HEK293 (cell line): ENCODE results near the gene KBTBD12.
A peak's percentile ranks its signal among the peaks of the same experiment; 100 is the strongest.

Experiments used
- CTCF ChIA-PET: fragments of 350-600 bp; formaldehyde crosslinking; extraction: SDS; loops from one replicate; lab custom pipeline; 2021; ENCODE audit warnings: antibody characterized with exemption; lab: Yijun Ruan, JAX
- POLR2A ChIA-PET: fragments of 300-600 bp; formaldehyde crosslinking; extraction: SDS; loops from one replicate; lab custom pipeline; 2020; ENCODE audit warnings: antibody characterized with exemption, inconsistent platforms; lab: Yijun Ruan, JAX
- H3K27ac ChIP-seq: fragments of 200-500 bp; sonication (Bioruptor generic); 2 replicates; pipeline ENCODE4 v1.5.1; 2014; ENCODE audit warnings: low read depth, low read length, control low read depth, inconsistent platforms; ENCODE audit errors: extremely low read depth
- H3K36me3 ChIP-seq, 2 experiments: fragments of 200-500 bp in 1 of 2; sonication (Bioruptor generic) in 1 of 2; 1 replicate in 1 of 2; 2 replicates in 1 of 2; pipeline ENCODE4 v1.5.1; 2014 to 2017; ENCODE audit warnings: inconsistent platforms in 2 of 2, low read length in 2 of 2; ENCODE audit not compliant: control insufficient read depth in 2 of 2, insufficient read depth in 1 of 2
- H3K4me1 ChIP-seq: fragments of 200-500 bp; sonication (Bioruptor generic); 2 replicates; pipeline ENCODE4 v1.5.1; 2014; ENCODE audit warnings: mild to moderate bottlenecking, low read length, inconsistent platforms; ENCODE audit not compliant: control insufficient read depth, insufficient read depth
- H3K4me3 ChIP-seq: 2 replicates; pipeline ENCODE4 v1.5.1; 2011; ENCODE audit warnings: low read depth, mild to moderate bottlenecking, control low read depth, low read length, moderate library complexity
- H3K9me3 ChIP-seq: fragments of 200-500 bp; sonication (Bioruptor generic); 2 replicates; pipeline ENCODE4 v1.5.1; 2014; ENCODE audit warnings: low read depth, low read length, inconsistent platforms; ENCODE audit not compliant: control insufficient read depth, insufficient read depth
- EGR2 ChIP-seq: fragments of 450-650 bp; formaldehyde crosslinking; IDR thresholded peaks from 2 replicates; pipeline ENCODE4 v1.5.1; 2016; ENCODE audit warnings: low read depth, missing biosample characterization, missing genetic modification characterization
- GLIS1 ChIP-seq: fragments of 450-650 bp; formaldehyde crosslinking; IDR thresholded peaks from 2 replicates; pipeline ENCODE4 v1.5.1; 2016; ENCODE audit warnings: missing biosample characterization, missing genetic modification characterization
- SP2 ChIP-seq: fragments of 450-650 bp; formaldehyde crosslinking; IDR thresholded peaks from 2 replicates; pipeline ENCODE4 v1.5.1; 2016; ENCODE audit warnings: missing biosample characterization, missing genetic modification characterization
- WT1 ChIP-seq: fragments of 450-650 bp; formaldehyde crosslinking; IDR thresholded peaks from 2 replicates; pipeline ENCODE4 v1.5.1; 2016; ENCODE audit warnings: missing biosample characterization, missing genetic modification characterization
- ZFHX2 ChIP-seq: fragments of 450-650 bp; formaldehyde crosslinking; conservative IDR thresholded peaks from 2 replicates; pipeline ENCODE4 v1.5.1; 2016; ENCODE audit warnings: missing biosample characterization, missing genetic modification characterization
- ZIC2 ChIP-seq: fragments of 450-650 bp; formaldehyde crosslinking; IDR thresholded peaks from 2 replicates; pipeline ENCODE4 v1.5.1; 2016; ENCODE audit warnings: missing biosample characterization, missing genetic modification characterization
- ZNF138 ChIP-seq: fragments of 450-650 bp; formaldehyde crosslinking; IDR thresholded peaks from 2 replicates; pipeline ENCODE4 v1.5.1; 2016; ENCODE audit warnings: missing biosample characterization, missing genetic modification characterization, borderline replicate concordance
- ZNF23 ChIP-seq: fragments of 450-650 bp; formaldehyde crosslinking; IDR thresholded peaks from 2 replicates; pipeline ENCODE4 v1.5.1; 2016; ENCODE audit warnings: missing biosample characterization, missing genetic modification characterization, borderline replicate concordance
- ZNF239 ChIP-seq: fragments of 450-650 bp; formaldehyde crosslinking; IDR thresholded peaks from 2 replicates; pipeline ENCODE4 v1.5.1; 2016; ENCODE audit warnings: missing biosample characterization, missing genetic modification characterization
- ZNF404 ChIP-seq: fragments of 450-650 bp; formaldehyde crosslinking; IDR thresholded peaks from 2 replicates; pipeline ENCODE4 v1.5.1; 2017; ENCODE audit warnings: missing biosample characterization, missing genetic modification characterization
- ZNF423 ChIP-seq: fragments of 450-650 bp; formaldehyde crosslinking; IDR thresholded peaks from 2 replicates; pipeline ENCODE4 v1.5.1; 2016; ENCODE audit warnings: missing biosample characterization, missing genetic modification characterization
- ZNF610 ChIP-seq: fragments of 450-650 bp; formaldehyde crosslinking; IDR thresholded peaks from 2 replicates; pipeline ENCODE4 v1.5.1; 2016; ENCODE audit warnings: missing biosample characterization, missing genetic modification characterization, borderline replicate concordance
- ZSCAN30 ChIP-seq: fragments of 450-650 bp; IDR thresholded peaks from 2 replicates; pipeline ENCODE4 v1.5.1; 2018; ENCODE audit warnings: missing biosample characterization, mild to moderate bottlenecking, missing genetic modification characterization, moderate library complexity
- TF ChIP-seq, protein P1 (sequence below): fragments of 450-650 bp; formaldehyde crosslinking; IDR thresholded peaks from 2 replicates; pipeline ENCODE4 v1.5.1; 2016; ENCODE audit warnings: missing biosample characterization, missing genetic modification characterization
- TF ChIP-seq, protein P2 (sequence below): fragments of 450-650 bp; formaldehyde crosslinking; IDR thresholded peaks from 2 replicates; pipeline ENCODE4 v1.5.1; 2017; ENCODE audit warnings: missing biosample characterization, missing genetic modification characterization
- TF ChIP-seq, protein P3 (sequence below): fragments of 450-650 bp; formaldehyde crosslinking; IDR thresholded peaks from 2 replicates; pipeline ENCODE4 v1.5.1; 2017; ENCODE audit warnings: missing biosample characterization, missing genetic modification characterization
- TF ChIP-seq, protein P4 (sequence below): fragments of 450-650 bp; formaldehyde crosslinking; IDR thresholded peaks from 2 replicates; pipeline ENCODE4 v1.5.1; 2017; ENCODE audit warnings: missing biosample characterization, missing genetic modification characterization

KBTBD12 gene

DNA sequence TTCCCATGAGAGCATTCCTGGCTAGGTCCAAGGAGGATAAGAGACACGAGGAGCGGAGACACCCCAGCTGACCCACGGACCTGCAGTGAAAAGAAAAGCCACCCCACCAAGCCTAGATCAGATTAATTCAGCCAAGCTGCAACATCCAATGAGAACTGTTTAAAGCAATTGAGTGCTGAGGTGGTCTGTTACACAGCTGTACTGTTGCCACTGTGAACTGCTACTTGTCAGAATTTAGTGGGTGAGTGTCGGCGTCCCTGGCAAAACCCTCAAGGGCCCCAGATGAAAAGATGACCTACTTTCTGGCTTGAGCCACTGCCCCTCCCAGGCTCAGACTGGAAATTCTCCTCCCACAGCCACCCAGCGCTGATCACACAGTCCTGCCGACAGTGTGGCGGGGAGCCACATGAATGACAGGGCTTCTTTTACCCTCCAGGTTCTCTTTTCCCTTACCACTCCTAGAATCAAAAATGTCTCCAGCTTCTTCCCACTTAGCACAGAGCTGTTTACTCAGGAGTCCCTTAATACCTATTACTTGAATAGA is 26.4 kb upstream of the KBTBD12 start:
- TF ChIP-seq ZNF23 (tag by site-specific recombination), result no peak
- TF ChIP-seq ZNF239 (tag by site-specific recombination), result no peak
- no peak for TF ChIP-seq WT1 (tag by site-specific recombination)
- TF ChIP-seq ZNF138 (tag by site-specific recombination), result no peak
- TF ChIP-seq ZFHX2 (tag by site-specific recombination), result peak; percentile 42; the same call in 1 of the 2 replicates
- TF ChIP-seq EGR2 (tag by site-specific recombination), result 0 out of 2 replicates have a peak, but pooled peaks have one; percentile 29
- no peak for TF ChIP-seq ZNF610
- no peak overlapping the region for H3K27ac ChIP-seq
- H3K4me3 ChIP-seq, result no peak overlapping the region
- POLR2A ChIA-PET, result no interaction called here
- CTCF ChIA-PET, result no interaction called here
- no peaks in the 10 kb centered on the region for H3K36me3 ChIP-seq
- H3K4me1 ChIP-seq, result no peaks in the 10 kb centered on the region
- no peaks in the 10 kb centered on the region for H3K9me3 ChIP-seq

DNA sequence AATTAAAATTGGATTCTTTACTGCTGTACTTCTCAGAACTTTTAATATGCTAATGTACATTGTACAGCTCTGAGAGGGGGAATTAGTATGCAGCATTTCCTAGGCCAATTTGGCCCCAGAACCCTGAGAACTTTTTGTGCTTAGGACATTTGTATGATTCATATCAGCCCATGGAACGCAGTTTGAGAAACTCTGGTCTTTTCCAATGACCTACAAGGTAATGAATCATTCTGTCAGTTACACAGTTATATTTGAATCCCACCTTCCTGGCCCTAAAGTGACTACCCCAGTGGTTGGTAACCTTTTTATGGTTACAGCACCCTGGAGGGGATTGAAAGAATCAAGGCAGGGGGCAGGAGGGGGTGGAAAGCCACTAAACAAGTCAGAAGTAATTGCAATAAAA is 25.6 kb upstream of the KBTBD12 start:
- Histone ChIP-seq H3K9me3 (no peaks in the 10 kb centered on the region), H3K36me3 (no peaks in the 10 kb centered on the region), H3K27ac (no peak overlapping the region), H3K4me1 (no peaks in the 10 kb centered on the region), H3K4me3 (no peak overlapping the region)
- TF ChIP-seq ZNF423 (tag by site-specific recombination) (peak; percentile 61), SP2 (tag by site-specific recombination) (peak; percentile 15; the same call in 1 of the 2 replicates), ZSCAN30 (tag by site-specific recombination) (no peak), GLIS1 (tag by site-specific recombination) (peak; percentile 77), ZNF404 (tag by site-specific recombination) (no peak), ZIC2 (peak; percentile 92)
- TF ChIP-seq, protein P1, sequence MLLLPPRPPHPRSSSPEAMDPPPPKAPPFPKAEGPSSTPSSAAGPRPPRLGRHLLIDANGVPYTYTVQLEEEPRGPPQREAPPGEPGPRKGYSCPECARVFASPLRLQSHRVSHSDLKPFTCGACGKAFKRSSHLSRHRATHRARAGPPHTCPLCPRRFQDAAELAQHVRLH, result no peak
- TF ChIP-seq, protein P2, sequence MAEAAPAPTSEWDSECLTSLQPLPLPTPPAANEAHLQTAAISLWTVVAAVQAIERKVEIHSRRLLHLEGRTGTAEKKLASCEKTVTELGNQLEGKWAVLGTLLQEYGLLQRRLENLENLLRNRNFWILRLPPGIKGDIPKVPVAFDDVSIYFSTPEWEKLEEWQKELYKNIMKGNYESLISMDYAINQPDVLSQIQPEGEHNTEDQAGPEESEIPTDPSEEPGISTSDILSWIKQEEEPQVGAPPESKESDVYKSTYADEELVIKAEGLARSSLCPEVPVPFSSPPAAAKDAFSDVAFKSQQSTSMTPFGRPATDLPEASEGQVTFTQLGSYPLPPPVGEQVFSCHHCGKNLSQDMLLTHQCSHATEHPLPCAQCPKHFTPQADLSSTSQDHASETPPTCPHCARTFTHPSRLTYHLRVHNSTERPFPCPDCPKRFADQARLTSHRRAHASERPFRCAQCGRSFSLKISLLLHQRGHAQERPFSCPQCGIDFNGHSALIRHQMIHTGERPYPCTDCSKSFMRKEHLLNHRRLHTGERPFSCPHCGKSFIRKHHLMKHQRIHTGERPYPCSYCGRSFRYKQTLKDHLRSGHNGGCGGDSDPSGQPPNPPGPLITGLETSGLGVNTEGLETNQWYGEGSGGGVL (tag by site-specific recombination), result peak; percentile 59
- TF ChIP-seq, protein P3, sequence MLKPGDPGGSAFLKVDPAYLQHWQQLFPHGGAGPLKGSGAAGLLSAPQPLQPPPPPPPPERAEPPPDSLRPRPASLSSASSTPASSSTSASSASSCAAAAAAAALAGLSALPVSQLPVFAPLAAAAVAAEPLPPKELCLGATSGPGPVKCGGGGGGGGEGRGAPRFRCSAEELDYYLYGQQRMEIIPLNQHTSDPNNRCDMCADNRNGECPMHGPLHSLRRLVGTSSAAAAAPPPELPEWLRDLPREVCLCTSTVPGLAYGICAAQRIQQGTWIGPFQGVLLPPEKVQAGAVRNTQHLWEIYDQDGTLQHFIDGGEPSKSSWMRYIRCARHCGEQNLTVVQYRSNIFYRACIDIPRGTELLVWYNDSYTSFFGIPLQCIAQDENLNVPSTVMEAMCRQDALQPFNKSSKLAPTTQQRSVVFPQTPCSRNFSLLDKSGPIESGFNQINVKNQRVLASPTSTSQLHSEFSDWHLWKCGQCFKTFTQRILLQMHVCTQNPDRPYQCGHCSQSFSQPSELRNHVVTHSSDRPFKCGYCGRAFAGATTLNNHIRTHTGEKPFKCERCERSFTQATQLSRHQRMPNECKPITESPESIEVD, result 0 out of 2 replicates have a peak, but pooled peaks have one; percentile 6
- TF ChIP-seq, protein P4, sequence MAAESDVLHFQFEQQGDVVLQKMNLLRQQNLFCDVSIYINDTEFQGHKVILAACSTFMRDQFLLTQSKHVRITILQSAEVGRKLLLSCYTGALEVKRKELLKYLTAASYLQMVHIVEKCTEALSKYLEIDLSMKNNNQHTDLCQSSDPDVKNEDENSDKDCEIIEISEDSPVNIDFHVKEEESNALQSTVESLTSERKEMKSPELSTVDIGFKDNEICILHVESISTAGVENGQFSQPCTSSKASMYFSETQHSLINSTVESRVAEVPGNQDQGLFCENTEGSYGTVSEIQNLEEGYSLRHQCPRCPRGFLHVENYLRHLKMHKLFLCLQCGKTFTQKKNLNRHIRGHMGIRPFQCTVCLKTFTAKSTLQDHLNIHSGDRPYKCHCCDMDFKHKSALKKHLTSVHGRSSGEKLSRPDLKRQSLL (tag by site-specific recombination), result no peak
- ChIA-PET CTCF (no interaction called here), POLR2A (no interaction called here)
